Activated CD8-positive, alpha-beta memory T cell treated with anti-CD3 and anti-CD28 coated beads, Interleukin-2, amount 50 U/mL, for 4 hours (primary cell): ENCODE measurements around the gene SNX20.

ENCODE experiments used
- DNase-seq: peaks from one replicate; pipeline ENCODE4 v3.0.0-alpha.2; 2020

SNX20 gene, protein sequence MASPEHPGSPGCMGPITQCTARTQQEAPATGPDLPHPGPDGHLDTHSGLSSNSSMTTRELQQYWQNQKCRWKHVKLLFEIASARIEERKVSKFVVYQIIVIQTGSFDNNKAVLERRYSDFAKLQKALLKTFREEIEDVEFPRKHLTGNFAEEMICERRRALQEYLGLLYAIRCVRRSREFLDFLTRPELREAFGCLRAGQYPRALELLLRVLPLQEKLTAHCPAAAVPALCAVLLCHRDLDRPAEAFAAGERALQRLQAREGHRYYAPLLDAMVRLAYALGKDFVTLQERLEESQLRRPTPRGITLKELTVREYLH

GRCh38 chr16:50681021-50681885 is at the start of gene SNX20:
Gene SNX20, minus strand, starts transcription at chr16:50681312. Its CDS starts 3,786 bp downstream, at chr16:50677526.
- peak; percentile 59 for DNase-seq

DNA sequence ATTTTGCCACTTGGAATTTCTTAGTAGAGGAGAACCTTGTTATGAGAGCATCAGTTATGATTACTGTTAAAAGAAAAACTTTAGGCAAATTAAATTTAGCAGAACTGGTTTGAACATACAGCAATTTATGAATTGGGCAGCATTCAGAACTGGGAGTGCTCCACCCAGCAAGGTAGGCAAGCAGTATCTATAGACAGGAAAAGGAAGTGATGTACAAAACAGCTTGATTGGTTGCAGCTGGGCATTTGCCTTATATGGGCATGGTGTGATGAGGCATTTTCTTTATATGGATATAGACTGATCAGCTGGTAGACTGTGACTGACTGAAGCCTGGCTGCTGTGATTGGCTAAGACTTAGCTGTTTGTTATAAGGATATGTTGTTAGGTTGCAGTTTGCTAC is 43.2 kb upstream of the SNX20 start:
- no peak for DNase-seq

DNA sequence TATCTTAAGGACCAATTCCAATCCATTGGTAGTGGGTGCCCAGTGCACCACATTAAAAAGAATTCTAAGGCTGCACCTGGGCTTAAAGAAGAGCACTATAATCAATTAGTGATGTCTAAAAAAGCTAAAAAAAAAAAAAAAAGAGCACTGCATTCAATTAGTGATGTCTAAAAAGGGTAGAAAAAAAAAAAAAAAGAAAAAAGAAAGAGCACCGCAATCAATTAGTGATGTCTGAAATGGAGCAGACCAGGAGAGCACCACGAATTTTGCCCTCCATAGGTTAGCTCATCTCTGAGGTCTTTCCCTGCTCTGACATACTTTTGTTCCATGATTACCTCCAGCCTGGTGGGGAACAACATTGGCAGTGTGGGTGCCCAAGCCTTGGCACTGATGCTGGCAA is 41.8 kb upstream of the SNX20 start:
- DNase-seq: no peak

DNA sequence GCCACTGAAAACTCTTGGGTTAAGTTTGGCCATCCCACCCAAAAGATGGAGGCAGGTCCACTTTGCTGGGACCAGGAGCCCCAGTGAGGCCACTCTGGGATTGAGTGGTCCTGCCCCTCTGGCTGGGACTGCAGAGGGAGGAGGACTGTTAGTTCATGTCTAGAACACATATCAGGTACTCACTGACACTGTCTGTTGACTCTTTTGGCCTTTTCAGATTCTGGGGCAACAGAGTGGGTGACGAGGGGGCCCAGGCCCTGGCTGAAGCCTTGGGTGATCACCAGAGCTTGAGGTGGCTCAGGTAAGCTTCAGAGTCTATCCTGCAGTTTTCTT is 41.3 kb upstream of the SNX20 start:
- DNase-seq: no peak

DNA sequence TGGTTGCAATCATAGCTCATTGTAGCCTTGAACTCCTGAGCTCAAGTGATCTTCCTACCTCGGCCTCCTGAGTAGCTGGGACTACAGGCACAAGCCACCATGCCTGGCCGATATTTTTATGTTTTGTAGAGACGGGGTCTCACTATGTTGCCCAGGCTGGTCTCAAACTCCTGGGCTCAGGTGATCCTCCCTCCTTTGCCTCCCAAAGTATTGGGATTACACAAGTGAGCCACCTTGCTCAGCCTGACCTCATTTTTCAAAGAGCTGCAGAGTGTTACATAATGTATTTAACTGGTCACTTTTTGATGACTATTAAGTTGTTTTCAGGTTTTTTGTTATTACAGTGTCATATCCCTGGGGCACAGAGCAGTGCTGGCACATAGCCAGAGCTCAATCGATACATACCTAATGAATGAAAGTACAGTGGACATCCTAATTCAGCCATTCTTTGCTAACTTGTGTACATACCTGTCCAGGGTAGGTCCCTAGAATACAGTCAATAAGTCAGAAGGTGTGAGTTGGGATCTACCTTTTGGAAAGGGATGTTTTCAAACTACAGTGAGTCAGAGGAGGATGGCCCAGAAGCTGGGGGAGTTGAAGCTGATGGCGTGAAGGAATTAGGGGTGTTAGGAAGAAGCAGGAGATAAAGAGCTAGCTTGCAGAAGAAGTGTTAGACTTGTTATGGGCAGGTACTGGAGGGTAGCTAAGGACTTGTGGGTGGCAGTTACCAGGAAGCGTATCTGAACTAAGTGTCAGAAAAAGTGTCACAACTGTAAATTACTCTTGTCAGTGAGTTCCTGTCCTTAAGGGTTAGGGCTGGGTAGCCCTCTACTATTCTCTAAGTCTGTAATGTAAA is 40.7 kb upstream of the SNX20 start:
- DNase-seq: no peak

DNA sequence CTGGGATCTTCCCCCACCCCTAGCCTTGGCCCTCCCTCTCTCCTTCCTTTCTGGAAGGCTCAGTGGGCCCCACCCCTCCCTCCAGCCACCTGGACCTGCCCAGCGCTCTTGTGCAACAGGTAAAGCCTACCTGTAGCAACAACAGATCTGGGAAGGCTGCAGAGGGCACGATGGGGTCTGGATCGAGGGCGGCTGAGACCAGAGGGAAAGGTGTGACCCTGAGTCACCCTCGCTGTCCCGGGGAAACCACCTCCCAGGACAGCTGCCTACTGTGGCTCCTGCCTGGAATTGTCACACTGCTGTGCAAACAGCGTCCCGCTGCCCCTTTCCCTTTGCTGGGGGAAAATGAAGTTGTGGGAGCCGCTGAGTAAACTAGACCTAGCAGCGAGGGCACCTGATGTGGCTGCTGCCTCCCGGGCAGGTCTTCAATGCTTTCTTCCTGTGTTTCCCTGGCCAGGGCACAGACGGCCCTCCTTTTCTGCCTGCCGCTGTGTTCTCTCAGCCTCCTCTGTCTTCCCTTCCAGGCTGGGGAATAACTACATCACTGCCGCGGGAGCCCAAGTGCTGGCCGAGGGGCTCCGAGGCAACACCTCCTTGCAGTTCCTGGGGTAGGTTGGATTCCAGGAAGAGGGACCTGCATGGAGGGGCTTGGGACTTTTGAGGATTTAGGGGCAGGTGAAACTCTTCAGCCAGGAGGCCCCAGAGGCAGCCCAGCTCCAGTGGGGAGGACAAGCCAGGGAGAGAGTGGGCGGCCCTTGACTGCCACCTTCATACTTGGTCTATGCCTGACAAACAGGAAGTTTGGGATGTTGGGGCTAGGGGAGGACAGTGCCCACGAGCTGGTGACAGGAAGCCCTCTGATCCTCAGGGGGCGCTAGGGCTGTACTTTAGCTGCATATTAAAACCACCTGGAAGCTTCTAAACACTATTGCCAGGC is 38.6 kb upstream of the SNX20 start:
- DNase-seq: no peak

DNA sequence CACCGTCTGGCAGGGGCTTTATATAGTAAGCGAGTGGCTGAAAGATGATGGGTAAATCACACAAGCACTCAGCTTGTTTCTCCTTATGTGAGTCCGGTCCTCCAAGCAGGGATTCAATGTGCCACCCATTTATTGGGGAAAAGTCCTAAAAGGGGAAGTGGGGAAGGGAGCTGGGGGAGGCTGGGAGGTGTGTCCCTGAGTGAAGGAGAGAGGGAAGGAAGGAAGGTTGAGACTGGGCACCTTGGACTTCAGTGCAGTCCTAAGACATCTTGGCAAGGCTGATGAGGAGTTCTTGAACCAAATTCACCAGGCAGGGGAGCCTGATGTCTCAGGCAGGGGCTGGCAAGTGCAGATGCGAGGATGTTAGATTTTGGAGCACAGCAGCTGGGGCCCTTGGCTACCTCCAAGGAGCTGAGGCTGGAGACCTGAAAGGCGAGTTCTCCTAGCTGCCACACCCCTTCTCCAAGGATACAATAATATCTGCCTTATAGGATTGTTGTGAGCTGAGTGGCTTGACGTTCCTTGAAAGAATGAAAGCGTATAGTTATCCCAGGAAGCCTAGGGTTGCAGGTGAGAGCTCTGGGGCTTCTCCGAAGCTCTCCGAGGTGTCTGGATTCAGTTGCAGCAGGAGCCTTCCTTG is 37.8 kb upstream of the SNX20 start:
- no peak for DNase-seq

- no peak for DNase-seq
Measured at GRCh38 chr16:50718061-50718760, 37.1 kb upstream of the SNX20 start.

- no peak for DNase-seq
Measured at GRCh38 chr16:50717494-50717893, 36.4 kb upstream of the SNX20 start.

DNA sequence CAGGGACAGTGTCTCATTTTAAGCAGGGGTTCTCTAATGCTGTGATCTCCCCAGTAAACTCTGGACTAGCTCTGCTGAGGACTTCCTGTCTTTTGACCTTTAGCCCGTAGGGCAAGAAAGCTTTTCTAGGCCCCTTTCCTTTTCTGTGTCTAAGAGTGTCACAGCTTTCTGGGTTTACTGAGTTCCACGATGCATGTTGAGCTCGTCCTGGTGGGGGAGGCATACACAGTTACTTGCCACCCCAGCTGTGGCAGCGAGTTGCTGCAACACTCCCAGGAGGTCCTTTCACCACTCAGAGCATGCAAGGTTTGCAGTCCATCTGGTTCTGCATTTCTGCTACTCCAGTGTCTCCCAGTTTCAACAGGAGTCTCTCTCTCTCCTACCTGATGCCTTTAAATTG is 36.0 kb upstream of the SNX20 start:
- DNase-seq: no peak

DNA sequence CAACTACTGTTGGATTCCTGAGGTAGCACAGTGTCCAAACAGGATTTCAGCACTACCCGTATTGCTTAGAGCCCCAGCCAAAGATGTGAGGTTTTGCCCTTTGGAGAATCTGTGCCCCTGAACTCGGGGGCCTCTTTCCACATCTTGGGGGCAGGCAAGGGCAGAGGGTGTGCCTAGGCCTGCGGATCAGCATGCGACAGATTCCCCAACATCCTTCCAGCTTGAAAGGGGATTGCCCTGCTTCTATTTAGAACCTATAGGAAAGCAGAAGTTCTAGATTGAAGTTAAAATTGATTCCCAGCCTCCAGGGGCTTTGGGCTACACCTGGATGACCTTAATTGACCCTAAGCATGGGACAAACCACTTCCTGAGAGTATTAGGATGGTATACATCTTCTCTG is 31.8 kb upstream of the SNX20 start:
- DNase-seq: no peak

DNA sequence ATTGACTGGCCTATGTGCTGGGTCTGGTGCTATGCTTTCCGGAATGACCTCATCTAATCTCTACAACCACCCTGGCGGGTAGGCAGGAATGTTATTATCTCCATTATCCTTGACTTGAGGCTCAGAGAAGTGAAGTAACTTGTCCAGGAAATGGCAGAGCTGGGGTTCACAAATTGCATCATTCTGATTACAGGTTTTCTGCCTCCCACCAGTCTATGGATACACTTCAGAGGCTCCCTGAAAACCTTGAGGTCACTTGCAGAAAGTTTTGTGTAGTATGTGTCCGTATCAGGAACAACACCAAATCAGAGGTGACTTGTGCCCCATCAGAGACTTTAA is 31.4 kb upstream of the SNX20 start:
- no peak for DNase-seq

DNA sequence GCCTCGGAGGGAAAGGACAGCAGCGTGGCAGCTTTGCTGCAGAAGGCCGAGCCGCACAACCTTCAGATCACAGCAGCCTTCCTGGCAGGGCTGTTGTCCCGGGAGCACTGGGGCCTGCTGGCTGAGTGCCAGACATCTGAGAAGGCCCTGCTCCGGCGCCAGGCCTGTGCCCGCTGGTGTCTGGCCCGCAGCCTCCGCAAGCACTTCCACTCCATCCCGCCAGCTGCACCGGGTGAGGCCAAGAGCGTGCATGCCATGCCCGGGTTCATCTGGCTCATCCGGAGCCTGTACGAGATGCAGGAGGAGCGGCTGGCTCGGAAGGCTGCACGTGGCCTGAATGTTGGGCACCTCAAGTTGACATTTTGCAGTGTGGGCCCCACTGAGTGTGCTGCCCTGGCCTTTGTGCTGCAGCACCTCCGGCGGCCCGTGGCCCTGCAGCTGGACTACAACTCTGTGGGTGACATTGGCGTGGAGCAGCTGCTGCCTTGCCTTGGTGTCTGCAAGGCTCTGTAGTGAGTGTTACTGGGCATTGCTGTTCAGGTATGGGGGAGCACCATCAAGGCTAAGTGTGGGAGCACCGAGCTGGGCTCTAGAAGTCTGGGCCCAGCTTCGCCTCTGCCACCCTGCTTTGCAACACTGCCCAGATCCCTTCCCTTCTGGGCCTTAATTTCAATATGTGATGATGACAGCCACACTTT is 30.9 kb upstream of the SNX20 start:
- DNase-seq: no peak

- DNase-seq: no peak
Measured at GRCh38 chr16:50711040-50711439, 29.9 kb upstream of the SNX20 start.

- DNase-seq: no peak
Measured at GRCh38 chr16:50709980-50710379, 28.9 kb upstream of the SNX20 start.

DNA sequence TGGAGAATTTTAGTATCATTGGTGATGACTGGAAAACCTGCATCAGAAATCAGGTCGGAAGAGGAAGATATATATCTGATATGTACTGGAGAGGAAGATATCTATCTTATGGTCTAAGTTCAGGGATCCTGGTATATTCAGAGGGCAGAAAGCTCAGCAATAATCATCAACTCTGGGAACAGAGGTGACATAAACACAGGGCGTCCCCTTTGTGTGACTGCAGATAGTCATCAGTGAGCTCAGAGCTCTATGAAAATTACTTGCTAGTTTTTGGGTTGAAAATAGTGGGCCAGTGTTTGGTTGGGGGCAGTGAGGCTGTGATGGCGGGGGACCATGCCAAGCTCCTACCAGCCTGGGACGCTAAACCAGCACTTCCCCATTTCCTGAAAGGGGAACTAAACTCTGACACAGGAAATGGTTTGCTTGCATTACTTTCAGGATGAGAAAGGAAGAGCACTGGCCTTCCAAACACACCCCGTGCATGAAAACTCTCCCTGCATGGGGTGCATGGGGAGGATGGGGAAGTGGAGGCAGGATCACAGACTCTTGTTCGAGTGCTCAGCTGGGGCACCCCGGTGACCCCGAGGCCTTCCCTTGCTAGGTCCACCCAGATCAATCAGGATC is 28.1 kb upstream of the SNX20 start:
- DNase-seq: no peak

DNA sequence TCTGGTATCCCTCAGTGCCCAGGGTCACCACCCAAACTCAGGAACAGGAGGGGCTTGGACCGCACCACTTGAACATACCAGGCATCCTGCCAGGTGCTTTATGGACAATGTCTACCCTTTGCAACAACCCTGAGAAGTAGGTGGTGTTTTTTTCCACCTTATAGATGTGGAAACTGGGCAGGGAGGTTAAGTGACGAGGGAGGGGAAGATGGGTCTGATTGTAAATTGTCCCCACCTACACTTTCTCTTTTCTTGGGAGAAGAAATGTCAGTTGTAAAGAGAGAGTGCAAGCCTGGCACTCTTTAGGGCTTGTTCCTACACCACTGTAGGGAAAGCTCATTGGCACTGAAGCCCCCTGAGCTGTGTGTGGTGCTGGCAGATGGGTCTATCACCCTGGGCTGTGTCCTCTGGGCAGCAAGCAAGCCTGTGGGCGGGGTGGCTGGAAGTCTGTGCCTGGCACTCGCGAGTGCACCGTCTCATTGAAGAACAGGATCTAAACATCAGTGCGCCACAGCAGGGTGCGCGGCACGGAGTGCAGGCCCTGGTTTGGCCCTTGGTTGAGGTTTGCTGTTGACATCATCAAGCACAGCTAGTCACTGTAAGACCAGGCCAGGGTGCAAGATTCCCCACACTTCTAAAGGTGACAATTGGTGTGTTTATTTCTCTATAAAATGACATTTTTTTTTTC is 27.4 kb upstream of the SNX20 start:
- DNase-seq: no peak

DNA sequence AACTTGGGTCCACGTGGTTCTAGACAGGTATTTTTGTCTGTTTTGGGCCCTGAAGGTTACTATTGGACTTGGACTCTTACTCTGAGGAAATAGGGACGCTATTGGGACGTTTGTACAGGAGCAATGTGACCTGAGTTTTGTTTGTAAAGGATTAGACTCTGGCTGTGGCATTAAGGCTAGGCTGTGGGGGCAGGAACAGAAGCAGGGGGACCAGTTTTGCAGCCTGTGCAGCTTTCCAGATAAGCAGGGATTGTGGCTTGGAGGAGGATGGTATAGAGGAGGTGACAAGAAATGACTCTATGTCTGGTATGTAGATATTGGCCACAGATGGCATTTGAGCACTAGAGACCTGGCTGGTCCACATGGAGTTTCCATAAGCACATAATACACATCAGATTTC is 25.1 kb upstream of the SNX20 start:
- DNase-seq: no peak

DNA sequence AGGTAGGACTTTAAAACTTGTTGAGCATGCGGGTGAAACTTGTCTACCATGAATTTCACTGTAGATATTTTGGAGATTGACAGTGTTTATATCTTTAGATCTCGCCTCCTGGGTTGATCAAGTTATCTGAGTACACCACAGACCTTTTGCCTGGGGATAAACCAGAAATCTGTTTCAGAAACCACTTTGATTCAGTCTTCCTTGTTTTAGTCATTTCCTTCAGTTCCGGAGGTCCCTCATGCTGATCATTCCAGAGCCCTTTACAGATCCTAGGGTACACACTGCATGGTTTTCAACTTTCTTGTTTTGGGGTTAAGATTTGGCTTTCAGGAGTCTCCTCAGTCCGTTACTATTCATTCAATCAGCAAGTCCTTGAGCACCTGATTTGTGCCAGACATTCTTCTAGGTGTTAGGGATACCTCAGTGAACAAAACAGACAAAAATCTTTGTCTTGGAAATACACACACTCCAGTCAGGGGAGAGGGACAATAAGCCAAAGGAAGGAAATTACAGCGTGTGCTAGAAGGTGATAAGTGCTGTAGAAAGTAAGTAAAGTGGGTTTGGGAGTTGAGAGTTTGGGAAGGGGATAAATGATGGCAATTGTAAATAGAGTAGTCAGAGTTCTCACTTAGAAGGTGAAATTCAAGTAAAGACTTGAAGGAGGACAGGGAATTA is 24.5 kb upstream of the SNX20 start:
- no peak for DNase-seq
